ENCODE measurements around the gene CD84. TPM values are rescaled to one million over a fixed set of nuclear protein-coding genes. Genes with fewer than 3 reads are reported as not detected.
A peak's percentile ranks its signal among the peaks of the same experiment; 100 is the strongest.
"Not testable (repeated sequence)": the region's sequence is repeated elsewhere in the genome, so short reads cannot be mapped to it uniquely, and the experiment has no call there.

Gene CD84
- total RNA-seq, 1 experiment from 2014 or later, result not detected

- no peak for DNase-seq (ENCODE audit: low spot score)
Measured at GRCh38 chr1:160542303-160542945, 36.9 kb downstream of the CD84 start.

DNA sequence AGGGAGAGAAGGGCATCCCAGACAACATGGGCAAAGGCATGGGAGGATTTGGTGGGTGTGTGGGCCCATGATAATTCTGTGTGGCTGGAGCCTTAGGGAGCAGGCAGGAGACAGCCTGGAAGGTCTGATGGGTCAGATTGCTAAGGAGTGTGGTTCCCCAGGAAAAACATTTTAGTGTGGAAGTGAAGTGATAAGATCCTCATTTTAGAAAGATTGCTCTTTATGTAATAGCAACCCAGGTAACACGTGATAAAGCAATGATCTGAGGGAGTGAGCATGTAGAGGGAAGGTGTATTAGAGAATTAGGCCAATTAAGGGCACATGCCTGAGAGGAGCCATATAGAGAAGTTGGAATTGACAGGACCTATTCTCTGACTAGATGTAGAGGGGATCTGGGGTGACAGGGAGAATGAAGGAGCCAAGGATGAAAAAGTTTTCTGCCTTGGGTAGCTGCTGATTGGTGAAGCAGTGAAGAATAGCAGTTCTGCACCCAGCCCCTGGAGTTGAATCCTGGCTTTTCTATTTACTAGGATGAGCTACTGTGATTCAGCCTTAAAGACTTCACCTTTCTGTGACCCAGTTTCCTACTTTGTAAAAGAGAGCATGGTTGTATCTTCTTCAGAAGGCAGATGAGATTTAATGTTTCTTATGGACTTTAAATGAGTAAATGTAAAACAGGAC lies 37.5 kb downstream of the CD84 start:
- DNase-seq (ENCODE audit: low spot score), result no peak

DNA sequence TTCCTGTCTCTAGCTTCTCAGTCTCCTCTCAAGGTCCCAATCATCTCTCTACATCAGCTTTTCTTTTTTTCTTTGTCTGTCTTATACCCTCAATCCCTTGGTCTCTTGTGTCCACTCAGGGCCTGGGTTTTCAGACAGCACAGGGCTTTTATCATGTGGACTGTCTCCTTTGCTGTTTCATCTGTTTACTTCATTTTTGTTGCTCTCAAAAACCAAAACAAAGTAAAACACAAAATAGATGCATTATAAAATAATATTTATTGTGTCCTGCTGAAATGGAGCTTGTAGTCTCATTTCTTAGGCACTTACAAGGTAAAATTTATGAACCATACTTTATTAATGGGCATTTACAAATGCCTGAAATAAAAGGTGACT lies 38.5 kb downstream of the CD84 start:
- no peak for DNase-seq (ENCODE audit: low spot score)

DNA sequence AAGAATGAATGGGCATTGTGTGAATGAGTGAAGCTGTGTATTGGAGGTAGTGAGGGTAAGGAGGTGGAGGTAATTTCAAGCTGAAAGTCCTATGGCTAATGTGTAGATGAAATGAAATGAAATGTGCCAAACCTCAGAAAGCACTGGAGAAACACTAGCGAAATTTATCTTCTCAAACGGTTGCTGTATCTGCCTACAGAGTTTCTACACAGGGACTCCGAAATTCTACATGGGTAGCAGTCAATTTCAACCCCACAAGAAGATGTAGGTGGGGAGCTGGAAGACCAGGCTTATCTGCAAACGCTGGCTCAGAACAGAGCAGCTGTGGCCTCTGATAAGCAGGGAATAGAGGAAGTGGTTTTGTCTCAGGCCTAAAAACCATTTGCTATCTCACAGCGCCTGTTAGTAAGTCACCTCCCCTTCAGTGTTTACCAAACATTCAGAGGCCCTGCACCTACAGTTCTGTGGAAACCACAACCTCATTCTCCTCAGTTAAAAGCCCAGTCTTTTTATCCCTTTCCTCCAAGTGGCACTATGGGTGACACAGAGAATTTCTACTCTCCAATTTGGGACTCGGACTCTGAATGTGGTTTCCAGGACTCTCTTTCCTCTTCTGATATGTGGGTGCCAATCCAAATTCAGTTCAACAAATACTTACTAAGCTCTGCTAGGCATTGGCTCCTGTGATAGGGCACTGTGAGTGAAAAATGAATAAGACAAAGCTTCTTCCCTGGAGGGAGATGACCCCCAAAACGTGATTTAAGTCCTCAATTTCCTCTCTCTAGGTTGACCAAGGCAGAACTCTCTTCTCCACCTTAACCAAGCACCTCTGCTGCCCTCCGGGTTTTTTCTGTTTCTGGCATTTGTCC lies 39.1 kb downstream of the CD84 start:
- DNase-seq (ENCODE audit: low spot score), result no peak

DNA sequence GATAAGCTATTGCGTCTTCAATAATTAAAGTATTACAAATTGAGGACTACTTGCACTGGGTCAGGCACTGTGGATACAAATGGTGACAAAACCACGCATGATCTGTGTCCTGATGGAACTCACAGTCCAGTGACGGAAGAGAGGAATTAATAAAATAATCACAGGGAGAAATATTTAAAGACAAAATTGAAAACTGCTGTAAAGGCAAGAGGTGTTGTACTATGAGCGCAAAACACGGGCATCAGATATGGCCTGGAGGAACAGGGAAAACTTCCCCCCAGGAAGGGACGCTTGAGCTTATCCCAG lies 39.7 kb downstream of the CD84 start:
- no peak for DNase-seq (ENCODE audit: low spot score)

GRCh38 chr1:160538985-160539651 lies 40.2 kb downstream of the CD84 start:
- DNase-seq (ENCODE audit: low spot score), result no peak

DNA sequence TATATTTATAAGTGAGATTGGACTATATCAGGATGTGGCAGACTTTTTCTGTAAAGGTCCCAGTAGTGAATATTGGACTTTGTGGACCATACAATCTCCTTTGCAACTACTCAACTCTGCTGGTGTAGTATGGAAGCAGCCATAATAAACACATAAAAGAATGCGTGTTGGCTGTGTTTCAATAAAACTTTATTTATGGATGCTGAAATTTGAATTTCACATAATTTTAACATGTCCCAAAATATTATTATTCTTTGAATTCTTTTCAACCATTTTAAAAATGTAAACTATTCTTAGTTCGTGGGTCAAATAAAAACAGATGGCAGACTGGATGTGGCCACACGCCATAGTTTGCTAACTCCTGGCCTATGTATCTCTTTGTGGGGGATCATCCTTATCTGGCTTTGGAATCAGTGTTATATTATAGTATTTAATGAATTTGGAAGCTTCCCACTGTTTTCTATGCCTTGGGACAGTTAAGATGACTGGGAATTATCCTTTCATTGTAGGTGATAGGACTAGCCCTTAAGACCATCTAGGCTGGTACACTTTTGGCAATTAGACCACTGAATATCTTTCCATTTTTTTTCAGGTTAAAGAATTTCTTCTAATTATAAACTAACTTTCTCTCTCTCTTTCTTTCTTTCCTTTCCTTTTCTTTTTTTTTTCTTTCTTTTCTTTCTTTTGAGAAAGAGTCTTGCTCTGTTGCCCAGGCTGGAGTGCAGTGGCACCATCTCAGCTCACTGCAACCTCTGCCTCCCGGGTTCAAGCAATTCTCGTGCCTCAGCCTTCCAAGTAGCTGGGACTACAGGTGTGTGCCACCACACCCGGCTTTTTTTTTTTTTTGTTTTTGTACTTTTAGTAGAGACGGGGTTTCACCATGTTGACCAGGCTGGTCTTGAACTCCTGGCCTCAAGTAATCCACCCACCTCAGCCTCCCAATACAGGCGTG lies 41.3 kb downstream of the CD84 start:
- no peak for DNase-seq (ENCODE audit: low spot score)

GRCh38 chr1:160534823-160535605 lies 44.3 kb downstream of the CD84 start:
- DNase-seq (ENCODE audit: low spot score), result no peak

GRCh38 chr1:160532557-160532813 lies 46.8 kb downstream of the CD84 start:
- DNase-seq (ENCODE audit: low spot score), result not testable (repeated sequence)

GRCh38 chr1:160531809-160532556 lies 47.3 kb downstream of the CD84 start:
- not testable (repeated sequence) for DNase-seq (ENCODE audit: low spot score)

- not testable (repeated sequence) for DNase-seq (ENCODE audit: low spot score)
Measured at GRCh38 chr1:160529401-160529952, 49.8 kb downstream of the CD84 start.

DNA sequence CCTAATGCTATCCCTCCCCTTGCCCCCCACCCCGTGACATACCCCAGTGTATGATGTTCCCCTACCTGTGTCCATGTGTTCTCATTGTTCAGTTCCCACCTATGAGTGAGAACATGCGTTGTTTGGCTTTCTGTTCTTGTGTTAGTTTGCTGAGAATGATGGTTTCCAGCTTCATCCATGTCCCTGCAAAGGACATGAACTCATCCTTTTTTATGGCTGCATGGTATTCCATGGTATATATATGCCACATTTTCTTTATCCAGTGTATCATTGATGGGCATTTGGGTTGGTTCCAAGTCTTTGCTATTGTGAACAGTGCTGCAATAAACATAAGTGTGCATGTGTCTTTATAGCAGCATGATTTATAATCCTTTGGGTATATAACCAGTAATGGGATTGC lies 55.5 kb downstream of the CD84 start:
- not testable (repeated sequence) for DNase-seq (ENCODE audit: low spot score)

DNA sequence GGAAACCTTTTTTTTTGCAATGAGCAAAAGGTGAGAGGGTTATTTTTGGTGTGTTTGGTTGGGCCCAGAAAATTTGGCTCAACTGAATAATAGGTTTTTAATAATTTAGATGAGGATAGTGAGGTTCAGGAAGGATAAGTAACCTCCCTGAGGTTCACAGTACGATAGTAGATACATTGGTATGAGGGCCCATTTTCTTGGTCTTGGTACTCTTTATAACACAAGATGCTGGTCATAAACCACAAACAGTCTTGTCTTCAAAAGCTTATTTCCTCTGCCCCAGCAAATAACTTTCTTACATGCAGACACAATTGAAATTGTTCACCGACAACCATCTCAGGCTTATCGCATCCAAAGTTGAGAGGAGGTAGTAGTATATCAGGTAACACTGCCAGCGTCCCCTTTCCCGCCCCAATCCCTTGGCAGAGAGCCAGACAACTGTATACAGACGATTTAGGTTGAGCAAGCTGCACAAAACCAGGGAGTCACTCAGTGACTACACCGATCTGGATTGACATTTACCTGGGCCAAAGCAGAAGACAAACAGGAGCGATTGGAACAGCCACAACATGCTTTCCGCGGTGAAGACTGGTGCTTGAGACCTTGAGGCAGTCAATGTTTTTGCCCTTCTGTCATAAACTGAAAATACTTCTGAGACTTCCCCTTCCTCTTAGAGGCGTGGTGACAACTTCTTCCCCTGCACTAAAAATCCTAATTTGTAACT lies 56.5 kb downstream of the CD84 start, which contains the start of gene SLAMF6:
TSS of gene SLAMF6 (minus strand) at position 634 of the 724 bp plus-strand sequence. CDS start at position 571, 63 bp downstream.
- DNase-seq (ENCODE audit: low spot score), result no peak

- no peak for DNase-seq (ENCODE audit: low spot score)
Measured at GRCh38 chr1:160522136-160522535, 57.2 kb downstream of the CD84 start.

DNA sequence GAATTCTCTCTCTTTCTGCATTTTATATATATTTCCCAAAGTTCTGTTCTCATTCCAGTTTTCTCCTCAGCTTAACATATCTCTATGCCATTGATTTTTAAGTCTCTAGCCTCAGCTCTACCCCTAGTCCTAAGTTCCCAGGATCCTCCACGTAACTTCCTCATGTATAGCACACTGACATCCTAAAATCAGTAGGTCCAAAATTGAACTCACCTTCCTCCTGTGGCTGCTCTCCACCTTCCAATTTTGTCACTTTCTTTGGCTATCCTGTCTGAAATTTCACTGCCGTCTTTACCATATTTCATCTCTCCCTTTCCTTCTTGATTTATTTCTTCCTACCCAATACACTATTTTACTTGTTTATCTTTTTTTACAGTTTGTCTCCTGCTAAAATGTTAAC lies 57.7 kb downstream of the CD84 start:
- no peak for DNase-seq (ENCODE audit: low spot score)

- no peak for DNase-seq (ENCODE audit: low spot score)
Measured at GRCh38 chr1:160520999-160521398, 58.3 kb downstream of the CD84 start.

DNA sequence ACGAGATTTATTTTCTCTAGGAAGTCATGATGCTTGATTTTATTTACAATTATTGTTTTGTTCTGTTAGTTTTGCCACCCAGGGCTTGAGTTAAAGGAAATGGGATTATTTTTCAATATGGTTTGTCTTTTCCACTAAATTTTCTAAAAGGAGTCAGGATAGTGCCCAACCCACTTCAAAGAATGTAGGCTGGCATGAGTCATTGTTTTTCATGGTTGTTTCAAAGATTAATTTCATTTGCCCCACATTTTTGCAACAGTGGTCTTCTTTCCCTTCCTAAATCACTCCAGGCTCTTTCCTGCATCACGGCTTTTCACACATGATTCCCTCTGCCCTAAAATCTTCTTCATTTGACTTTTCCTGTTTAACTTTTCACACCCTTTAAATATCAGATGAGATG lies 58.7 kb downstream of the CD84 start:
- DNase-seq (ENCODE audit: low spot score), result no peak

GRCh38 chr1:160519642-160520435 lies 59.5 kb downstream of the CD84 start:
- peak; percentile 23 for DNase-seq (ENCODE audit: low spot score)
